Muscle layer of duodenum (tissue), 2 donors: ENCODE data around the gene SYTL3.
"Not testable (repeated sequence)": the region's sequence is repeated elsewhere in the genome, so short reads cannot be mapped to it uniquely, and the experiment has no call there.

ENCODE experiments used
- H3K27ac ChIP-seq: one replicate; pipeline ENCODE4 v1.7.0; 2013; ENCODE audit warnings: mild to moderate bottlenecking, low read length
- H3K27me3 ChIP-seq: one replicate; pipeline ENCODE4 v1.7.0; 2013; ENCODE audit warnings: low read depth, mild to moderate bottlenecking, control low read depth, low read length
- H3K36me3 ChIP-seq, 2 donors: one replicate each; pipeline ENCODE4 v1.7.0; 2013; ENCODE audit warnings: low read length in 2 of 2, control low read depth in 1 of 2, mild to moderate bottlenecking in 1 of 2; ENCODE audit not compliant: insufficient read depth in 2 of 2, control insufficient read depth in 1 of 2
- H3K4me1 ChIP-seq, 2 donors: one replicate each; pipeline ENCODE4 v1.7.0; 2013; ENCODE audit warnings: low read length in 2 of 2, mild to moderate bottlenecking in 2 of 2, control low read depth in 1 of 2, moderate library complexity in 1 of 2; ENCODE audit not compliant: insufficient read depth in 2 of 2, control insufficient read depth in 1 of 2
- H3K4me3 ChIP-seq, 2 donors: one replicate each; pipeline ENCODE4 v1.7.0; 2013; ENCODE audit warnings: low read length in 2 of 2, low read depth in 1 of 2, mild to moderate bottlenecking in 1 of 2
- H3K9me3 ChIP-seq, 2 donors: one replicate each; pipeline ENCODE4 v1.7.0; 2013; ENCODE audit warnings: low read length in 2 of 2, control low read depth in 1 of 2, mild to moderate bottlenecking in 1 of 2; ENCODE audit not compliant: control insufficient read depth in 1 of 2
- donor health status: healthy.

Gene SYTL3

DNA sequence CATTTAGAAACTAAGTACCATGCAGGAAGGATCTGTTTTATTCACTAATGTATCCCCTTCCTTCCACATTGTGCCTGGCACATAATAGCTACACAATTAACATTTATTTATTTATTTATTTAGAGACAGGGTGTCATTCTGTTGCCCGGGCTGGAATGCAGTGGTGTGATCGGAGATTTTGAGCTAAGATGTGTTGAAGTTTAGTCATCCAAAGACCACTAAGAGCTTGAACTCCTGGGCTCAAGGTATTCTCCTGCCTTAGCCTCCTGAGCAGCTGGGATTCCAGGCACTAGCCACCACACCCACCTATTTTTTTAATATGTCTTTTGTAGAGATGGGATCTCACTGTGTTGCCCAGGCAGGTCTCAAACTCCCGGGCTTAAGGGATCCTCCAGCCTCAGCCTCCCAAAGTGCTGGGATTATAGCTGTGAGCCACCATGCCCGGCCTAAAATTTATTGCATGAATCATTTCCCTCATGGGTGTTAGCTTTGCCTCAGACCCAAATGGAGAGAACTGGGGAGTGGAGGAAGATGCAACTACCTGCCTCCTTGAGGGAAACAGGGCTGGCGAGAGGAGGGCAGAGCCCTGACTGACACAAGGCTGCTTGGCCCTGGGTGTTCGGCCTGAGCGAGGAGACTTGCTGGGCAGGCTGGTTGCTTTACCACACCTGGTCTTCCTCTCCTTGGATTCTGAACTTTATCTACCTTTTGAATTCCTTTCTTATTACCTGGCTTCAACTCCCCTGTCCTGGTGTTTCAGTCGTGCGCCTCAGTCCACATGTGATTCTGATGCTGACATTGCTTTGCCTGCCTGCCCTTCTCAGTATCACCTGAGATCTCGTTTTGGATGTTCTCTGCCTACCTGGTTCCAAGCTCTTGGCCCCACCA is 3.6 kb upstream of the SYTL3 start:
- Histone ChIP-seq H3K9me3 (no peaks in the 10 kb centered on the region), H3K27me3 (no peaks in the 10 kb centered on the region), H3K27ac (no peak overlapping the region), H3K4me3 (no peak overlapping the region), H3K36me3 (peaks cover 0 to 6% of the 10 kb centered on the region in 2 donors), H3K4me1 (peaks cover 16 to 20% of the 10 kb centered on the region in 2 donors)

- Histone ChIP-seq H3K9me3 (no peaks in the 10 kb centered on the region), H3K4me3 (no peak overlapping the region), H3K4me1 (peaks cover 8% of the 10 kb centered on the region in 2 donors), H3K27ac (no peak overlapping the region), H3K27me3 (no peaks in the 10 kb centered on the region), H3K36me3 (peaks cover 0 to 6% of the 10 kb centered on the region in 2 donors)
These were observed 2.4 kb upstream of the SYTL3 start for GRCh38 chr6:158647501-158647900.

DNA sequence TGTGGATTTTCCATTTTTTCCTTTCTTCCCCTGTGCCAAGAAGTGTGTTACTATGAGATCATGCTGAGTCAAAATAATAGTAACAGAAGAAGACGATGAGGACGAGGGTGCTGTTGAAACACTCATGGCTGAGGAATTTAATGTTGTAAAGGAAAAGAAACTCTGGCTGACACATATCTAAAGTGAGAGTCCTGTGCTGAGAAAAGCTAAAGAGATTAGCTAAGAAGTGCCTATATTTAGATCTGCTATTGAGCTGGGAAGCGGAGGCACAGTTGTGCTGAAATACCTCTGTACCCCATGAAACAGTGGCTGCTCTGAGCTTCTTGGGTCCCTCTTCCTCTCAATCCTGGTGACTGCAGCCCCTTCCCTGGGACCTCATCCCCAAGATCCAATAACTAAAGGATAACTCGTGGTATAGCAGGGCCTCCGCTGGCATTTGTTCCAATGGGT is 1.1 kb upstream of the SYTL3 start:
- Histone ChIP-seq H3K27me3 (no peaks in the 10 kb centered on the region), H3K27ac (no peak overlapping the region), H3K9me3 (no peaks in the 10 kb centered on the region), H3K4me1 (no peaks in the 10 kb centered on the region), H3K4me3 (no peak overlapping the region), H3K36me3 (peaks cover 0 to 6% of the 10 kb centered on the region in 2 donors)

GRCh38 chr6:158651981-158652737 is 2.3 kb downstream of the SYTL3 start:
- H3K9me3 ChIP-seq, H3K4me3 ChIP-seq, H3K27ac ChIP-seq, H3K36me3 ChIP-seq, H3K27me3 ChIP-seq: not testable (repeated sequence)
- peaks cover 6 to 13% of the 10 kb centered on the region in 2 donors for H3K4me1 ChIP-seq

GRCh38 chr6:158653577-158654354 is 3.9 kb downstream of the SYTL3 start:
- H3K9me3 ChIP-seq = no peaks in the 10 kb centered on the region
- no peaks in the 10 kb centered on the region for H3K27me3 ChIP-seq
- H3K4me1 ChIP-seq = peaks cover 6 to 13% of the 10 kb centered on the region in 2 donors
- peak overlapping the region in 1 of 2 donors; percentile 1 for H3K4me3 ChIP-seq
- H3K36me3 ChIP-seq = no peaks in the 10 kb centered on the region
- H3K27ac ChIP-seq = peak overlapping the region; percentile 70

GRCh38 chr6:158654498-158654897 is 4.6 kb downstream of the SYTL3 start:
- peaks cover 6 to 13% of the 10 kb centered on the region in 2 donors for H3K4me1 ChIP-seq
- peak overlapping the region in 1 of 2 donors; percentile 18 for H3K4me3 ChIP-seq
- H3K27me3 ChIP-seq = no peaks in the 10 kb centered on the region
- H3K9me3 ChIP-seq = no peaks in the 10 kb centered on the region
- no peaks in the 10 kb centered on the region for H3K36me3 ChIP-seq
- peak overlapping the region; percentile 70 for H3K27ac ChIP-seq

DNA sequence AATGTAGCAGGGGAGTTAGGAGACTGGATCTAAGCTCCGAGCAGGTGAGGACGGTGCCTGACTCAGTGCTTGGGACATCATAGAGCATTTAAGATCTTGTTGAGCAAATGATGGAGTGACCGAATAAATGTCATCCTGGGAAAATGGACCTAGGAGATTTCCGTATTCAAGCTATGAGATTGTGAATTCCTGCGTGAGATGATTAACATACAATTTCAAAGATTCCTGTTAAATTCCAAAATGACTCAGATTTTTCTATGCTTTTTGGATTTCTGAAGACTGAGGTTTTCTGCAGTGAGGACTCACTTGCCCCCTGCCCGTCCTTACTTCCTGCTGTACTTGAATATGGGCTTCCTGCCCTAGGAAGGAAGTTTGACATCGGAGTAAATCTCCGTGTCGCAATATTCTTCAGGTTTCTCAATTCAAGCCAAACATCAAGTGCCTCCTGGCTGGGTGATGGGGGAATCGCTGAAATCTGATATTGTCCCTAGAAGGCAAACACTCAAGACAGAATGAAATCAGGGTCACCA is 5.2 kb downstream of the SYTL3 start:
- H3K9me3 ChIP-seq = no peaks in the 10 kb centered on the region
- peak overlapping the region; percentile 70 for H3K27ac ChIP-seq
- H3K4me3 ChIP-seq = peak overlapping the region in 1 of 2 donors; percentile 18
- H3K4me1 ChIP-seq = peaks cover 6 to 13% of the 10 kb centered on the region in 2 donors
- no peaks in the 10 kb centered on the region for H3K36me3 ChIP-seq
- no peaks in the 10 kb centered on the region for H3K27me3 ChIP-seq

- H3K36me3 ChIP-seq = no peaks in the 10 kb centered on the region
- peak overlapping the region; percentile 70 for H3K27ac ChIP-seq
- H3K9me3 ChIP-seq = no peaks in the 10 kb centered on the region
- peaks cover 6 to 13% of the 10 kb centered on the region in 2 donors for H3K4me1 ChIP-seq
- no peak overlapping the region for H3K4me3 ChIP-seq
- no peaks in the 10 kb centered on the region for H3K27me3 ChIP-seq
These were observed 6.0 kb downstream of the SYTL3 start for GRCh38 chr6:158655569-158656450.

DNA sequence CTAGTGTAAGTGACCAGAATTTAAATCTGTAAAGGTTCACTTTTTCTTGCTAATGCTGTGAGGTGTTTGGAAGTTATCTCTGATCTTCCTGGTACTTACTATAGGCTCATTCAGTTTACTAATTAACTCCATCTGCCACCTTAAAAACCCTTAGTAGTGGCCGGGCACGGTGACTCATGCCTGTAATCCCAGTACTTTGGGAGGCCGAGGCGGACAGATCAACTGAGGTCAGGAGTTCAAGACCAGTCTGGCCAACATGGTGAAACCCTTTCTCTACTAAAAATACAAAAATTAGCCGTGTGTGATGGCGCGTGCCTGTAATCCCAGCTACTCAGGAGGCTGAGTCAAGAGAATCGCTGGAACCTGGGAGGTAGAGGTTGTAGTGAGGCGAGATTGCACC is 7.1 kb downstream of the SYTL3 start:
- not testable (repeated sequence) for H3K36me3 ChIP-seq, H3K4me3 ChIP-seq, H3K9me3 ChIP-seq, H3K27ac ChIP-seq, H3K27me3 ChIP-seq
- H3K4me1 ChIP-seq = peaks cover 6 to 13% of the 10 kb centered on the region in 2 donors

GRCh38 chr6:158660333-158660754 is 10.5 kb downstream of the SYTL3 start:
- Histone ChIP-seq H3K4me3 (no peak overlapping the region), H3K27ac (no peak overlapping the region), H3K27me3 (no peaks in the 10 kb centered on the region), H3K36me3 (no peaks in the 10 kb centered on the region), H3K9me3 (no peaks in the 10 kb centered on the region), H3K4me1 (peaks cover 0 to 5% of the 10 kb centered on the region in 2 donors)
